ENCODE data around the gene TBRG1.

DNA sequence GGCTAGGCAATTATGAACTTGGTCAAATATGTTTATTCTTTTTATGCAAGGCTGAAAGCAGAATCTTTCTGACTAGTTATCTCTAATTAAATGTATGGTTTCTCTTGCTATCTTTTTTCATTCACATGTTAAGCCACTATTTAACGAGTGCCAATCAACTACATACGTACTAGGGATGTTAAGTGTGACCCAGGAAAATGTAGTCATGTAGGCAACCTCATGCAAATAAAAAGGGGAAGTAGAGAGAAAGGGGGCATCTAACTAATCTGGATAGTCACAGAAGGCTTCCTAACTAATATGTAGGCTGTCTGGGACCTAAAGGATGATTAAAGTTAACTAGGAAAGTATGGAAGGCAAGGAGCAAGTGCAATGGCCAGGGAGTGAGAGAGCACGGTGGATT lies 23.5 kb downstream of the TBRG1 start:
- TF ChIP-seq, protein P1, sequence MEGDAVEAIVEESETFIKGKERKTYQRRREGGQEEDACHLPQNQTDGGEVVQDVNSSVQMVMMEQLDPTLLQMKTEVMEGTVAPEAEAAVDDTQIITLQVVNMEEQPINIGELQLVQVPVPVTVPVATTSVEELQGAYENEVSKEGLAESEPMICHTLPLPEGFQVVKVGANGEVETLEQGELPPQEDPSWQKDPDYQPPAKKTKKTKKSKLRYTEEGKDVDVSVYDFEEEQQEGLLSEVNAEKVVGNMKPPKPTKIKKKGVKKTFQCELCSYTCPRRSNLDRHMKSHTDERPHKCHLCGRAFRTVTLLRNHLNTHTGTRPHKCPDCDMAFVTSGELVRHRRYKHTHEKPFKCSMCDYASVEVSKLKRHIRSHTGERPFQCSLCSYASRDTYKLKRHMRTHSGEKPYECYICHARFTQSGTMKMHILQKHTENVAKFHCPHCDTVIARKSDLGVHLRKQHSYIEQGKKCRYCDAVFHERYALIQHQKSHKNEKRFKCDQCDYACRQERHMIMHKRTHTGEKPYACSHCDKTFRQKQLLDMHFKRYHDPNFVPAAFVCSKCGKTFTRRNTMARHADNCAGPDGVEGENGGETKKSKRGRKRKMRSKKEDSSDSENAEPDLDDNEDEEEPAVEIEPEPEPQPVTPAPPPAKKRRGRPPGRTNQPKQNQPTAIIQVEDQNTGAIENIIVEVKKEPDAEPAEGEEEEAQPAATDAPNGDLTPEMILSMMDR (IDR thresholded peaks at IDR 0.05) = no peak
- no peak for TF ChIP-seq POLR2A (IDR thresholded peaks at IDR 0.05)
